Measurements from ENCODE around the gene ACER1.

ACER1 gene

DNA sequence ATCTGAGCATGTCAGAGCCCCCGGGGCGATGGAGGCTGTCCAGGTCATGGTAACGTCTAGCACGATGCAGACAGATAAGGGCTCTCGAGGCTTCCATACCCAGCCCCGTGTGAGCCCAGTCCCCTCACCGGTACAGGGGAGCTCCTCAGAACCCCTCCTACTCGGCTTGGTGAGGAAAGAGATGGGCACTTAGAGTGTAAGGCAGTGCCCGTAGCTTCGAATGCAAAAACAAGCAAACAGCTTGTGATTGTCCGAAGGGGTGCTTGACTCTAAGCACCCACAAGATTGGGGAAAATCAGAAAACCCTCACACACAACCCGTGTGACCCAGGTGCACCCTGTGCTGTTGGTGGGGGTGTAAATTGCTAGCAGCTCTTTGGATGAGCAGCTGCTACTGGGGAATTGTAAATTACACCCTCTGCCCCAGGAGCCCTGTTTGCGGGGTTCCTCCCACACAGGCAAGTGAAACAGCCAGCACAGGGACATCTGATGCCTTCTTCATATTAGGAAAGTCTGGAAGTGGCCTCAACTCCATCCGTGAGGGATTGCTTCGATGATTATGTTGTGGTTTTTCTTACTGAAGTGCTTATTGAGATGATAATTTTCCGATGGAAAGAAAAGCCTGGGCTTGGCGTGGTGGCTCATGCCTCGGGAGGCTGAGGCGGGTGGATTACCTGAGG is 43.2 kb upstream of the ACER1 start:
- CTCF ChIA-PET = interaction anchor here (0.8 kb wide), 1 partner anchor 158 kb away, joined by 3 read pairs; no protein-coding TSS in a partner anchor

DNA sequence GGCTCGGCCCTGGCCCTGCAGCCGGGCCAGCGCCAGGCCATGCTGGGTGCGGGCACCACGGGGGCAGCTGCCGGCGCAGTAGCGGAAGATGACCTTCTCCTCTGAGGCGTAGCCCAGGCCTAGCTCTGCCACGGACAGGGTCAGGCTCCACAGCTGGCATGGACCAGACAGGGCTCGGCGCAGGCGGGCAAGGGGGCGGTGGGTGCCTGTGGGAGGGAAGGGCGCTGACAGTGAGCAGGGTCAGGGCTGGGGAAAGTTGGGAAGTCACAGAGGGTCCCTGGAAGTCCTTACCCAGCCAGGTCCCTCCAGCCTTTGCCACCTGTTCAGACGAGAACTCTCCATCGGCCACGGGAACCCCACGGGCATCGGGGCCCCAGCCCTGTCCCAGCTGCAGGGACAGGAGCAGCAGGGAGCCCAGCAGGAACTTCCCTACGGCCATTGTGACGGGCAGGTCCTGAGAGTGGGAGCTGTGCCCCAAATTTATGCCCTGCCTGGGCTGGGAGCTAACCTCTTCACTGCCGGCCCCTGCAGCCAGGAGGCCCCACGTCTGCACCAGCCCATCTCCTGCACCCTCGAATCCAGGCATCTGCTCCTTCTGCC is 42.1 kb upstream of the ACER1 start, which contains the start of gene PSPN:
Gene PSPN, minus strand, starts transcription at position 523 of the 600 bp plus-strand sequence. Its CDS starts 84 bp downstream, at position 439.
- CTCF ChIA-PET = no interaction called here
- DNase-seq (ENCODE audit: low read depth, low spot score) = no peak
- no peak within 1 kb of the TSS for H3K4me3 ChIP-seq (ENCODE audit: low read depth, low read length)
- TF ChIP-seq, protein P1, sequence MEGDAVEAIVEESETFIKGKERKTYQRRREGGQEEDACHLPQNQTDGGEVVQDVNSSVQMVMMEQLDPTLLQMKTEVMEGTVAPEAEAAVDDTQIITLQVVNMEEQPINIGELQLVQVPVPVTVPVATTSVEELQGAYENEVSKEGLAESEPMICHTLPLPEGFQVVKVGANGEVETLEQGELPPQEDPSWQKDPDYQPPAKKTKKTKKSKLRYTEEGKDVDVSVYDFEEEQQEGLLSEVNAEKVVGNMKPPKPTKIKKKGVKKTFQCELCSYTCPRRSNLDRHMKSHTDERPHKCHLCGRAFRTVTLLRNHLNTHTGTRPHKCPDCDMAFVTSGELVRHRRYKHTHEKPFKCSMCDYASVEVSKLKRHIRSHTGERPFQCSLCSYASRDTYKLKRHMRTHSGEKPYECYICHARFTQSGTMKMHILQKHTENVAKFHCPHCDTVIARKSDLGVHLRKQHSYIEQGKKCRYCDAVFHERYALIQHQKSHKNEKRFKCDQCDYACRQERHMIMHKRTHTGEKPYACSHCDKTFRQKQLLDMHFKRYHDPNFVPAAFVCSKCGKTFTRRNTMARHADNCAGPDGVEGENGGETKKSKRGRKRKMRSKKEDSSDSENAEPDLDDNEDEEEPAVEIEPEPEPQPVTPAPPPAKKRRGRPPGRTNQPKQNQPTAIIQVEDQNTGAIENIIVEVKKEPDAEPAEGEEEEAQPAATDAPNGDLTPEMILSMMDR (IDR thresholded peaks at IDR 0.05; ENCODE audit: insufficient read depth, low read length, missing control alignments) = no peak
- POLR2A ChIA-PET = no interaction called here

More for the DNA sequence above, 43.2 kb upstream of the ACER1 start:
- no peak for DNase-seq (ENCODE audit: low read depth, low spot score)
- TF ChIP-seq, protein P1 (IDR thresholded peaks at IDR 0.05; ENCODE audit: insufficient read depth, low read length, missing control alignments) = no peak
- POLR2A ChIA-PET = no interaction called here
- no peak overlapping the region for H3K4me3 ChIP-seq (ENCODE audit: low read depth, low read length)

DNA sequence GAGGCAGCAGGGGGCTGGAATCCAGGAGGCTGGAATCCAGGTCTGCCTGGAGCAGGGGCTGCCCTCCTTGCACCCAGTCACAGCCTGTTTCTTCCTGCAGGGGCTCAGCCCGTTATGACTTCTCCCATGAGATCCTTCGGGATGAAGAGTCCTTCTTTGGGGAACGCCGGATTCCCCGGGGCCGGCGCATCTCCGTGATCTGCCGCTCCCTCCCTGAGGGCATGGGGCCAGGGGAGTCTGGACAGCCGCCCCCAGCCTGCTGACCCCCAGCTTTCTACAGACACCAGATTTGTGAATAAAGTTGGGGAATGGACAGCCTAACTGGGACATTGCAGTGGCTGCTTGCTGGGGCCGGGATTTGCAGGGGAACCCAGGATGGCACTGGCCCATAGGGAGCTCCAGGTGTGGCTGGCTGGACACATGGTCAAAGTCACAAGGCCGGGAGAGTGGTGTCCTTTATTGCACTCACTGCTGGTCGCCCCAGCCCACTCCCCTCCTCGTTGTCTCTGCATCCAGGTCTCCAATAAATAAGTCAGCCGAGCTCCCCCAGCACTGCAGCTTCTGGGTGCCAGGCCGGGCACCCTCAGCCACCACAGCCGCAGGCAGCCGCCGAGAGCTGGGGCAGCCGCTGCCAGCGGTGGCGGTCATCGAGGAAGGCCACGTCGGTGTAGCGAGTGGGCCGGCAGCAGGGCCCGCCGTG is 41.4 kb upstream of the ACER1 start:
- ChIA-PET CTCF (no interaction called here), POLR2A (no interaction called here)
- no peak for DNase-seq (ENCODE audit: low read depth, low spot score)
- no peak overlapping the region for H3K4me3 ChIP-seq (ENCODE audit: low read depth, low read length)
- TF ChIP-seq, protein P1 (IDR thresholded peaks at IDR 0.05; ENCODE audit: insufficient read depth, low read length, missing control alignments) = no peak

DNA sequence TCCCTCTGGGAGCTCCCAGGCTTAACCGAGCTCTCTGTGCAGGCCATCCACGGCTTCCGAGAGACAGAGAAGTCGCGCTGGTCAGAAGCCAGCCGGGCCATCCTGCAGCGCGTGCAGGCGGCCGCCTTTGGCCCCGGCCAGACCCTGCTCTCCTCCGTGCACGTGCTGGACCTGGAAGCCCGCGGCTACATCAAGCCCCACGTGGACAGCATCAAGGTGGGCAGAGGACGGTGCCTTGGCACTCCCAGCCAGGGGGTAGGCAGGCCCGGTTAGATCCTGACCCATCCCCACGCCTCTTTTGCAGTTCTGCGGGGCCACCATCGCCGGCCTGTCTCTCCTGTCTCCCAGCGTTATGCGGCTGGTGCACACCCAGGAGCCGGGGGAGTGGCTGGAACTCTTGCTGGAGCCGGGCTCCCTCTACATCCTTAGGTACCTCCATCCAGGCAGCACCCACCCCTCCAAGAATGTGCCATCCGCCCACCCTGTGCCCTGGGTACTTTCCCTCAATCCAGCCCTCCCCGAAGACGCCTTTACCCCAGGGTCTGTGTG is 40.8 kb upstream of the ACER1 start:
- H3K4me3 ChIP-seq (ENCODE audit: low read depth, low read length) = peak overlapping the region; percentile 67
- ChIA-PET CTCF (interaction anchor here (1.0 kb wide), 1 partner anchor 155 kb away, joined by 5 read pairs; no protein-coding TSS in a partner anchor), POLR2A (no interaction called here)
- TF ChIP-seq, protein P1 (IDR thresholded peaks at IDR 0.05; ENCODE audit: insufficient read depth, low read length, missing control alignments) = no peak
- no peak for DNase-seq (ENCODE audit: low read depth, low spot score)

DNA sequence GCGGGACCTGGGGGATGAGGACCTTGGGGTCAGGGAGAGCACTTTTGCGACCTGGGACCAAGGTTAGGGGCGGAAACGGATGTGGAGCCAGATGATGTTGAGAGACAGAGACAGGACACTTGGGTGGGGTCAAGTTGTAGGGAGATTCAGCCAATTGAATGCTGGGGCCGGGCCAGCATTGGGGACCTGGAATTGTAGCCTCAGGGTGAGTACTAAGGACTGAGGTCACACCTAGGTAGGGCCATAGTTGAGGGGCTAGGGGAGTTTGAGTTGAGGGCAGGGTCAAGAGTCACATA is 40.3 kb upstream of the ACER1 start:
- TF ChIP-seq, protein P1 (IDR thresholded peaks at IDR 0.05; ENCODE audit: insufficient read depth, low read length, missing control alignments) = no peak

More for the DNA sequence above, 40.3 kb upstream of the ACER1 start:
- peak overlapping the region; percentile 67 for H3K4me3 ChIP-seq (ENCODE audit: low read depth, low read length)
- CTCF ChIA-PET = interaction anchor here (1.0 kb wide), 1 partner anchor 155 kb away, joined by 5 read pairs; no protein-coding TSS in a partner anchor
- no peak for DNase-seq (ENCODE audit: low read depth, low spot score)
- POLR2A ChIA-PET = no interaction called here

Measured in AG04449 (cell line).